H1 (cell line): ENCODE data around the gene RECK. TPM values are rescaled to one million over a fixed set of nuclear protein-coding genes. Genes with fewer than 3 reads are reported as not detected.

Experiments used
- CTCF ChIA-PET: fragments of 300-600 bp; sonication (Branson Sonifier 250); formaldehyde crosslinking; loops from one replicate; lab custom pipeline; 2021; ENCODE audit not compliant: partially characterized antibody; lab: Charles Lee
- POLR2A ChIA-PET: fragments of 300-600 bp; sonication (Branson Sonifier 250); formaldehyde crosslinking; loops from one replicate; lab custom pipeline; 2021; ENCODE audit warnings: inconsistent platforms; ENCODE audit not compliant: partially characterized antibody; lab: Charles Lee
- DNase-seq, 2 experiments: peaks; one replicate each; pipeline versions ENCODE4 v3.0.0 to v3.0.0-alpha.2; 2010 to 2022; ENCODE audit warnings: low spot score in 2 of 2, low read depth in 1 of 2, mixed read lengths in 1 of 2
- FAIRE-seq: peaks from 2 replicates; lab custom pipeline; 2011; peaks lifted over from hg19 to GRCh38; lab: Jason Lieb, UNC
- H2AFZ ChIP-seq: 2 replicates; pipeline ENCODE4 v1.8.1; 2012; ENCODE audit warnings: low read length, inconsistent platforms
- H2AK5ac ChIP-seq: 2 replicates; pipeline ENCODE4 v1.6.1; 2013; ENCODE audit warnings: low read depth, low read length
- H2BK120ac ChIP-seq: replicated peaks from 2 replicates; pipeline ENCODE3; 2013; ENCODE audit warnings: low read depth, low read length, inconsistent platforms
- H2BK12ac ChIP-seq: 2 replicates; pipeline ENCODE4 v1.6.1; 2013; ENCODE audit warnings: low read depth, low read length
- H2BK15ac ChIP-seq: 2 replicates; pipeline ENCODE4 v1.6.1; 2013; ENCODE audit warnings: low read length
- H2BK20ac ChIP-seq: 2 replicates; pipeline ENCODE4 v1.6.1; 2013; ENCODE audit warnings: low read length
- H2BK5ac ChIP-seq: 2 replicates; pipeline ENCODE4 v1.6.1; 2013; ENCODE audit warnings: low read depth, low read length
- H3K14ac ChIP-seq: 2 replicates; pipeline ENCODE4 v1.6.1; 2013; ENCODE audit warnings: inconsistent platforms; ENCODE audit not compliant: insufficient read length
- H3K18ac ChIP-seq: 2 replicates; pipeline ENCODE4 v1.6.1; 2013; ENCODE audit warnings: low read length; ENCODE audit errors: extremely low read depth
- H3K23ac ChIP-seq: 2 replicates; pipeline ENCODE4 v1.6.1; 2013; ENCODE audit warnings: inconsistent platforms; ENCODE audit not compliant: insufficient read length
- H3K23me2 ChIP-seq: 2 replicates; pipeline ENCODE4 v1.6.1; 2013; ENCODE audit warnings: low read depth, low read length
- H3K27ac ChIP-seq: 2 replicates; pipeline ENCODE4 v1.6.1; 2011; ENCODE audit warnings: low read depth, low read length, inconsistent platforms
- H3K27me3 ChIP-seq, 4 experiments: replicated peaks in 1 of 4; 1 replicate in 1 of 4; 2 replicates in 3 of 4; pipeline versions ENCODE4 v1.6.1 to v1.8.1; 2011 to 2013; ENCODE audit warnings: low read length in 3 of 4, mild to moderate bottlenecking in 3 of 4, inconsistent platforms in 2 of 4, mixed read lengths in 2 of 4, moderate library complexity in 1 of 4; ENCODE audit not compliant: control insufficient read depth in 3 of 4, insufficient read depth in 3 of 4; ENCODE audit errors: extremely low read depth in 1 of 4
- H3K36me3 ChIP-seq, 4 experiments: 2 replicates each; pipeline versions ENCODE4 v1.6.1 to v1.8.1; 2011 to 2013; ENCODE audit warnings: mild to moderate bottlenecking in 4 of 4, low read length in 3 of 4, moderate library complexity in 2 of 4, control low read depth in 1 of 4, inconsistent platforms in 1 of 4; ENCODE audit not compliant: insufficient read depth in 4 of 4, control insufficient read depth in 2 of 4
- H3K4ac ChIP-seq: replicated peaks from 2 replicates; pipeline ENCODE3; 2013; ENCODE audit warnings: low read length, low read depth, mixed read lengths, inconsistent platforms; ENCODE audit not compliant: insufficient read length
- H3K4me1 ChIP-seq, 4 experiments: replicated peaks in 1 of 4; 1 replicate in 1 of 4; 2 replicates in 3 of 4; pipeline versions ENCODE4 v1.6.1 to v1.8.1; 2011 to 2013; ENCODE audit warnings: low read length in 3 of 4, inconsistent platforms in 2 of 4, mixed read lengths in 1 of 4; ENCODE audit not compliant: insufficient read depth in 4 of 4, control insufficient read depth in 3 of 4
- H3K4me2 ChIP-seq, 2 experiments: 2 replicates each; pipeline versions ENCODE4 v1.6.1 to v1.8.1; 2011 to 2013; ENCODE audit warnings: low read depth in 2 of 2, low read length in 2 of 2, control low read depth in 1 of 2, inconsistent platforms in 1 of 2, mild to moderate bottlenecking in 1 of 2; ENCODE audit not compliant: insufficient read depth in 1 of 2
- H3K4me3 ChIP-seq, 4 experiments: fragments of 200-600, 300-600 bp in 1 of 4; sonication (generic), shearing (Covaris generic), sonication (Bioruptor Twin) in 1 of 4; 2 replicates each; pipeline versions ENCODE4 v1.5.1 to v1.8.1; 2011 to 2016; ENCODE audit warnings: low read length in 4 of 4, low read depth in 3 of 4, control low read depth in 2 of 4, inconsistent platforms in 2 of 4, mild to moderate bottlenecking in 2 of 4, mixed read lengths in 1 of 4, moderate library complexity in 1 of 4; ENCODE audit not compliant: insufficient read depth in 2 of 4; ENCODE audit errors: extremely low read depth in 1 of 4
- H3K56ac ChIP-seq: replicated peaks from 2 replicates; pipeline ENCODE3; 2013; ENCODE audit warnings: low read depth, mild to moderate bottlenecking, mixed read lengths, low read length, inconsistent platforms; ENCODE audit not compliant: insufficient read length
- H3K79me1 ChIP-seq: 2 replicates; pipeline ENCODE4 v1.6.1; 2013; ENCODE audit warnings: low read depth, low read length, control low read depth
- H3K79me2 ChIP-seq, 2 experiments: 2 replicates each; pipeline versions ENCODE4 v1.6.1 to v1.8.1; 2012 to 2013; ENCODE audit warnings: low read length in 2 of 2, mild to moderate bottlenecking in 2 of 2, inconsistent platforms in 1 of 2; ENCODE audit not compliant: insufficient read depth in 2 of 2, control insufficient read depth in 1 of 2
- H3K9ac ChIP-seq, 4 experiments: replicated peaks in 1 of 4; 1 replicate in 1 of 4; 2 replicates in 3 of 4; pipeline versions ENCODE4 v1.6.1 to v1.8.1; 2011 to 2013; ENCODE audit warnings: low read depth in 3 of 4, low read length in 3 of 4, control low read depth in 2 of 4, mild to moderate bottlenecking in 2 of 4, moderate library complexity in 2 of 4, inconsistent platforms in 1 of 4; ENCODE audit errors: extremely low read depth in 1 of 4
- H3K9me3 ChIP-seq, 2 experiments: 2 replicates each; pipeline versions ENCODE4 v1.6.1 to v1.8.1; 2012 to 2013; ENCODE audit warnings: mild to moderate bottlenecking in 2 of 2, moderate library complexity in 2 of 2, control low read depth in 1 of 2, inconsistent platforms in 1 of 2, low read depth in 1 of 2, low read length in 1 of 2, mixed read lengths in 1 of 2; ENCODE audit not compliant: insufficient read depth in 2 of 2
- H4K20me1 ChIP-seq, 2 experiments: replicated peaks in 1 of 2; 2 replicates each; pipeline versions ENCODE3 to v1.8.1; 2011 to 2013; ENCODE audit warnings: inconsistent platforms in 2 of 2, low read length in 2 of 2, mild to moderate bottlenecking in 1 of 2; ENCODE audit not compliant: insufficient read depth in 2 of 2, control insufficient read depth in 1 of 2
- H4K5ac ChIP-seq: 2 replicates; pipeline ENCODE4 v1.6.1; 2013; ENCODE audit warnings: low read length, low read depth, mixed read lengths, inconsistent platforms; ENCODE audit not compliant: insufficient read length
- H4K8ac ChIP-seq: 2 replicates; pipeline ENCODE4 v1.8.0; 2013; ENCODE audit warnings: mild to moderate bottlenecking, moderate library complexity, low read length, inconsistent platforms; ENCODE audit not compliant: insufficient read depth; ENCODE audit errors: extremely low read depth
- H4K91ac ChIP-seq: replicated peaks from 2 replicates; pipeline ENCODE3; 2013; ENCODE audit warnings: low read length, mixed read lengths, inconsistent platforms; ENCODE audit not compliant: insufficient read length
- BCL11A ChIP-seq, 2 experiments: IDR thresholded peaks; one replicate each; pipeline ENCODE4 v1.6.1; 2011; ENCODE audit warnings: low read depth in 2 of 2, low read length in 2 of 2, mild to moderate bottlenecking in 2 of 2
- CHD1 ChIP-seq: IDR thresholded peaks from 2 replicates; pipeline ENCODE4 v1.6.1; 2012; ENCODE audit warnings: low read depth, low read length, improper control_type of control experiment
- CHD2 ChIP-seq: IDR thresholded peaks from 2 replicates; pipeline ENCODE4 v1.6.1; 2012; ENCODE audit warnings: low read length, improper control_type of control experiment
- EGR1 ChIP-seq: IDR thresholded peaks from 2 replicates; pipeline ENCODE4 v1.6.1; 2011; ENCODE audit warnings: low read depth, low read length, borderline replicate concordance
- GABPA ChIP-seq: IDR thresholded peaks from 2 replicates; pipeline ENCODE4 v1.6.1; 2011; ENCODE audit warnings: mild to moderate bottlenecking, low read length, moderate library complexity, borderline replicate concordance; ENCODE audit not compliant: insufficient read depth
- KDM1A ChIP-seq: fragments of 200-600, 300-600 bp; sonication (generic); IDR thresholded peaks from 2 replicates; pipeline ENCODE4 v1.7.1; 2016; ENCODE audit warnings: mild to moderate bottlenecking, low read length, borderline replicate concordance
- MAFK ChIP-seq: IDR thresholded peaks from 2 replicates; pipeline ENCODE4 v1.6.1; 2012; ENCODE audit warnings: low read depth, mild to moderate bottlenecking, improper control_type of control experiment, low read length
- NANOG ChIP-seq: IDR thresholded peaks from 2 replicates; pipeline ENCODE4 v1.6.1; 2011; ENCODE audit warnings: low read length, low read depth, mild to moderate bottlenecking, inconsistent platforms; ENCODE audit not compliant: insufficient read depth, poor library complexity, severe bottlenecking
- NRF1 ChIP-seq: IDR thresholded peaks from 2 replicates; pipeline ENCODE4 v1.6.1; 2011; ENCODE audit warnings: mild to moderate bottlenecking, low read depth, low read length, improper control_type of control experiment
- POLR2AphosphoS5 ChIP-seq: IDR thresholded peaks from 2 replicates; pipeline ENCODE4 v1.6.1; 2011; ENCODE audit warnings: low read depth, low read length
- SIX5 ChIP-seq: IDR thresholded peaks from 2 replicates; pipeline ENCODE4 v1.6.1; 2011; ENCODE audit warnings: mild to moderate bottlenecking, low read depth, low read length
- WGBS, 2 experiments: shearing (Covaris generic) in 1 of 2; methylation state at CpG; one replicate each; pipeline versions ENCODE4 v1.1.6 to v1.1.7; 2013 to 2015; ENCODE audit warnings: low lambda C conversion rate in 2 of 2, mixed read lengths in 2 of 2, inconsistent platforms in 1 of 2, low coverage in 1 of 2, missing lambda C conversion rate in 1 of 2; ENCODE audit not compliant: insufficient replicate concordance in 2 of 2, insufficient coverage in 1 of 2, insufficient read length in 1 of 2; ENCODE audit errors: extremely low coverage in 1 of 2, missing lambda C conversion rate in 1 of 2; 5-methylcytosine and 5-hydroxymethylcytosine counted together
- polyA plus RNA-seq, 7 experiments: library from polyadenylated mRNA; depleted of rRNA in 3 of 7; stranded (reverse) in 5 of 7; unstranded in 2 of 7; fragments of >200 nt in 5 of 7; fragments of 200-250 nt in 2 of 7; gene quantifications; 1 replicate in 5 of 7; 2 replicates in 1 of 7; 4 replicates in 1 of 7; pipeline versions ENCODE4 v1.2.1 to v1.2.3, GENCODE V29; 2011 to 2013; ENCODE audit warnings: missing spikeins in 2 of 7, mixed read lengths in 2 of 7
- total RNA-seq: library from RNA; stranded (reverse); fragmentation: NEBNext Ultra II Directional; extraction: Animal tissue kit (Norgen Biotek cat#: 25700); gene quantifications from 2 replicates; pipeline ENCODE4 v1.2.1, GENCODE V29; 2021

RECK gene
- total and polyA plus RNA-seq, 2 of the 8 experiments (the other 6 are each of a cell fraction or from before 2014, with no cell fraction given): 5.4 to 9.8 TPM

DNA sequence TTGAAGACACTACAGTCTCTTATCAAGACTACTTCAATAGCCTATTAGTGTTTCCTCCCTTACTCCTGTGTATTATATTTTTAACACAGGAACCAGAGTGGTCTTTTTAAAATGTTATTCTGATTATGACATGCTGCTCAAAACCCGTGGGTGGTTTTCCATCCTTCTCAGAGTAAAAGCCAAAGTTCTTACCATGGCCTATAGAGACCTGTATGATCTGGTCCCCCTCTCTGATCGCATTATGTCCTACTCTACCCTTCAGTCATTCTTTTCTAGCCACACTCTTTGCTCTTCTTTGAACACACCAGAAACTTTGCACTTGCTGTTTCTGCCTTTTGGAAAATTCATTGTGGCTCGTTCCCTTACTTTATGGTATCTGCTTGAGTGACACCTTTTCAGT, 13.8 kb downstream of the RECK start:
- H3K79me2 ChIP-seq: peaks cover 0 to 46% of the 10 kb centered on the region in 2 experiments; a peak in 2 of 4 replicates
- no peak overlapping the region for H2BK120ac ChIP-seq
- H3K36me3 ChIP-seq: peaks cover 0 to 3% (median 0%) of the 10 kb centered on the region in 4 experiments; a peak in 1 of 8 replicates
- FAIRE-seq (no peak), DNase-seq (no peak)
- TF ChIP-seq BCL11A (IDR thresholded peaks at IDR 0.05; ENCODE audit: low read depth in 2 of 2, low read length in 2 of 2) (no peak), CHD2 (no peak), SIX5 (no peak), POLR2AphosphoS5 (no peak), NRF1 (no peak), NANOG (no peak), MAFK (no peak), CHD1 (no peak), EGR1 (no peak), KDM1A (no peak), GABPA (no peak)
- no peak overlapping the region for H3K14ac ChIP-seq
- 86% methylated on average over 3 of the region's 3 CpGs; no CpG with 5 or more reads in 1 of the 2 experiments for WGBS, 2 experiments
- peaks cover 0 to 1% of the 10 kb centered on the region in 2 experiments for H4K20me1 ChIP-seq
- no peak overlapping the region for H4K91ac ChIP-seq
- H3K27me3 ChIP-seq: no peaks in the 10 kb centered on the region
- H2BK15ac ChIP-seq: no peak overlapping the region
- H3K79me1 ChIP-seq: no peaks in the 10 kb centered on the region; the same call in 1 of the 2 replicates
- H2BK20ac ChIP-seq: no peak overlapping the region
- no peak overlapping the region for H3K9ac ChIP-seq
- no peak overlapping the region for H2BK12ac ChIP-seq
- H3K4me3 ChIP-seq: no peak overlapping the region
- no peaks in the 10 kb centered on the region for H3K9me3 ChIP-seq
- no peak overlapping the region for H4K8ac ChIP-seq
- no peak overlapping the region for H3K4me2 ChIP-seq
- H3K4me1 ChIP-seq: peaks cover 0 to 6% (median 3%) of the 10 kb centered on the region in 4 experiments; a peak in 3 of 7 replicates
- CTCF ChIA-PET: no interaction called here
- no peak overlapping the region for H3K23ac ChIP-seq
- H3K56ac ChIP-seq: no peak overlapping the region
- no peak overlapping the region for H2BK5ac ChIP-seq
- no peak overlapping the region for H3K18ac ChIP-seq
- H3K23me2 ChIP-seq: no peaks in the 10 kb centered on the region
- no peak overlapping the region for H3K4ac ChIP-seq
- H4K5ac ChIP-seq: no peak overlapping the region
- no peak overlapping the region for H3K27ac ChIP-seq
- H2AFZ ChIP-seq: no peak overlapping the region
- H2AK5ac ChIP-seq: no peak overlapping the region
- POLR2A ChIA-PET: interaction anchor here (1.7 kb wide), 1 partner anchor 25 kb away, joined by 3 read pairs; no protein-coding TSS in a partner anchor
